Lower leg skin (tissue), 3 donors: Measurements from ENCODE around the gene TMEM259.

Experiments
- POLR2A ChIP-seq, 2 donors: fragments of 450-650 bp; IDR thresholded peaks; one replicate each; pipeline ENCODE4 v1.6.1; 2016 to 2017; ENCODE audit warnings: antibody characterized with exemption in 2 of 2, mild to moderate bottlenecking in 1 of 2, moderate library complexity in 1 of 2
- TF ChIP-seq, protein P1 (sequence below), 3 donors: fragments of 450-650 bp; IDR thresholded peaks; one replicate each; pipeline ENCODE4 v1.5.1; 2016; ENCODE audit warnings: antibody characterized with exemption in 3 of 3, mild to moderate bottlenecking in 3 of 3, moderate library complexity in 2 of 3

DNA sequence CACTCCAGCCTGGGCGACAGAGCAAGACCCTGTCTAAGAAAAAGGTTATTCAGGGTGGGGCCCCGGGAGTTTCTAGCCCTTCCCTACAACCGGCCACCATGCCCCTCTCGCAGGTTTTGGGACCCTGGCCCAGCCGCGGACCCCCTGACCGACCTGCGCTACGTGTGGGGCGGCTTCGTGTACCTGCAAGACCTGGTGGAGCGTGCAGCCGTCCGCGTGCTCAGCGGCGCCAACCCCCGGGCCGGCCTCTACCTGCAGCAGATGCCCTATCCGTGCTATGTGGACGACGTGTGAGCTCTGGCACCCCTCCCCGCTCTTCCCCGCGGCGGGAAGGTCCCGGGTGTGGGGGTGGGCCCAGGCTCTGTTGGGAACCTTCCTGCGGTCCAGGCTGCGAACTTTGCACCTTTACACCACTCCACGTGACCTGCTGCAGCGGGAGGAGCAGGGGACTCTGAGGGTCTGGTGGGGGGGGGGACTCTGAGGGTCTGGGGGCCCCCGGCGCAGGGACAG lies 25.2 kb upstream of the TMEM259 start:
- TF ChIP-seq, protein P1, sequence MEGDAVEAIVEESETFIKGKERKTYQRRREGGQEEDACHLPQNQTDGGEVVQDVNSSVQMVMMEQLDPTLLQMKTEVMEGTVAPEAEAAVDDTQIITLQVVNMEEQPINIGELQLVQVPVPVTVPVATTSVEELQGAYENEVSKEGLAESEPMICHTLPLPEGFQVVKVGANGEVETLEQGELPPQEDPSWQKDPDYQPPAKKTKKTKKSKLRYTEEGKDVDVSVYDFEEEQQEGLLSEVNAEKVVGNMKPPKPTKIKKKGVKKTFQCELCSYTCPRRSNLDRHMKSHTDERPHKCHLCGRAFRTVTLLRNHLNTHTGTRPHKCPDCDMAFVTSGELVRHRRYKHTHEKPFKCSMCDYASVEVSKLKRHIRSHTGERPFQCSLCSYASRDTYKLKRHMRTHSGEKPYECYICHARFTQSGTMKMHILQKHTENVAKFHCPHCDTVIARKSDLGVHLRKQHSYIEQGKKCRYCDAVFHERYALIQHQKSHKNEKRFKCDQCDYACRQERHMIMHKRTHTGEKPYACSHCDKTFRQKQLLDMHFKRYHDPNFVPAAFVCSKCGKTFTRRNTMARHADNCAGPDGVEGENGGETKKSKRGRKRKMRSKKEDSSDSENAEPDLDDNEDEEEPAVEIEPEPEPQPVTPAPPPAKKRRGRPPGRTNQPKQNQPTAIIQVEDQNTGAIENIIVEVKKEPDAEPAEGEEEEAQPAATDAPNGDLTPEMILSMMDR (IDR thresholded peaks at IDR 0.05) = no peak
- no peak for TF ChIP-seq POLR2A (IDR thresholded peaks at IDR 0.05)
